ENCODE results near the gene ANAPC7. TPM values are rescaled to one million over a fixed set of nuclear protein-coding genes. Genes with fewer than 3 reads are reported as not detected.
"Not testable (repeated sequence)": the region's sequence is repeated elsewhere in the genome, so short reads cannot be mapped to it uniquely, and the experiment has no call there.

The ANAPC7 gene
- total RNA-seq, 1 donor: 37.2 TPM

DNA sequence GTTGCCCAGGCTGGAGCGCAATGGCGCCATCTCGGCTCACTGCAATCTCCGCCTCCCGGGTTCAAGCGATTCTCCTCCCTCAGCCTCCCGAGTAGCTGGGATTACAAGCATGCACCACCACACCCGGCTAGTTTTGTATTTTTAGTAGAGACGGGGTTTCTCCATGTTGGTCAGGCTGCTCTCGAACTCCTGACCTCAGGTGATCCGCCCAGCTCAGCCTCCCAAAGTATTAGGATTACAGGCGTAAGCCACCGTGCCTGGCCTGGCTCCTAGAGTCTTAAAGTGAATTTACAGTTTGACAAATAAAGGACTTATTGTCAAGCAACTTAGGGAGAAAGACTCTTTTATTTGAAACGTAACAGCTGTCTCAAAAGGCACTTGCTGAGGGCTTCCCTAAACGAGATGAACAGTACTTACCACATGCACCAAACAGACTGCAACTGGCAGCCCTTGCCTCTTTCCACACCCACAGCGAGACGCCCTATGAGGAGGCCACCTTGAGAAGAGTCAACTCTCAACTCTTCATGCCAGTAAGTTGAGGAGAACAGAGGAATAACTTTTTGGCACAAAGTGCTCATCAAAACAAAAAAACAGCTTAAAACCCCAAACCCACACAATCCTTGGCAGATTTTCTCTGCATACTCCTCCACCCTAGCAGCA, 25.2 kb downstream of the ANAPC7 start:
- not testable (repeated sequence) for DNase-seq (ENCODE audit: low read depth in 2 of 3, low spot score in 2 of 3)

DNA sequence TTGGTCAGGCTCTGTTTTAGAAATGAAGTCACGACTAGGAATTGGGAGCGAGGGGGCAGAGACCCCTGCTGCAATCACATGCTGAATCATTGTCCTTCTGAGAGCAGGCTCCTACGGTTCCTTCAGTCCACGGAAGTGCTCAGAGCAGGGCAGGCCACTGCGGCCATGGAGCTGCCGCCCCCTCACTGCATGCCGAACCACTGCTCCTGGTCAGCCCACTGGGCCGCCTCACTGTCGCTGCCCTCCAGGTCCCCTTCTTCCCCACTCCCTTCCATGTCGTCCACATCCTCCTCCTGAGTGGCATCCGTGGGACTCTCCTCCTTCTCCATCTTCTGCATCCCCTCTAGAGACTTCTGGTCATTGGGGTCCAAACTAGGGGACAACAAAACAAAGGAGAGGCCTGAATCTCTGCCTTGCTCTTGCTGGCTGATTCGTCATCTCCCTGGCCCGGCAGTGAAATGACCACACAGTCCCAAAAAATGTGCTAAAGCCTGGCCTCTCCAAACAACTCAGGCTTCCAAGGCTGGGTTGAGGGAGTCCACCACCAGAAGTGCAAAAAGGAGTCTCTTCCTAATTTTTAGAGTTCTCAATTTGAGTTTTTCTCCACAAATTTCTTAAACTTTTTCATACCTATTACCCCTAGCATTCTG, 29.4 kb downstream of the ANAPC7 start:
- DNase-seq (ENCODE audit: low read depth in 2 of 3, low spot score in 2 of 3): no peak

DNA sequence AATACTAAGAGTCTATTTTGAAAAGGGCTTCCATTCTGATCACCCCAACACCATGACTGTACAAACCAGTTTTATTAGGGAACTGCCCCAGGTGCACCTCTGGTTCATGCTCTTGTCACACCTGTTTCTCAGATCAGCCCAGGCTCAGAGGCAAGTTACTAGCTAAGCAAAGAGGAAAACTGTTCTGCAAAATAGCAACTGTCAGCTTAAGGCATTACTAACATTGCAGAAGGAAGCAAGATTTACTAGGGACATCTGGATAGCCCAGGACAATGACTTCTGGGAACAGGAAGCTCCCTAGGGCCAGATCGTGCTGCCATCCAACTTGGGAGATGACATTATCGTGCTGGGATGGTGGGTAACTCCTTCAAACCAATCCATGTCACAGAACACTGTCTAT, 30.1 kb downstream of the ANAPC7 start:
- DNase-seq (ENCODE audit: low read depth in 2 of 3, low spot score in 2 of 3): no peak

GRCh38 chr12:110373025-110373424, 30.5 kb downstream of the ANAPC7 start:
- DNase-seq (ENCODE audit: low read depth in 2 of 3, low spot score in 2 of 3): no peak

DNA sequence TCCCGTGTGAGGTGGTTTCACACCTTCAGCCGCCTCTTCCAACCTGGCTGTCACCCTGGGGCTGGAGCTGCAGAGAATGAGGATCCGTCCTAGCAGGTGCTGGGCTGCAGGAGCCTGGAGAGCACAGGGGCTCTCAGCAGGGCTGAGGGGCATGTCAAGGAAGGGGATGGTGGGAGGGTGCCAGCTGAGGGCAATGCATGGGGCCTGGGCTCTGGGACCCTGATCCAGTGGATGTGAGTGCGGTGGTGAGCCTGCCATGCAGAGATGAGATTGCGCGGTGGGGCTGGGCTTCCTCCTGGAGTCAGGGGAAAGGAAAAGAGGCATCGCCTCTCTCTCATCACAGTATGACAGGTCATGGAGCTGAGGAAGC, 31.5 kb downstream of the ANAPC7 start:
- no peak for DNase-seq (ENCODE audit: low read depth in 2 of 3, low spot score in 2 of 3)

GRCh38 chr12:110371408-110372055, 32.0 kb downstream of the ANAPC7 start:
- DNase-seq (ENCODE audit: low read depth in 2 of 3, low spot score in 2 of 3): no peak

DNA sequence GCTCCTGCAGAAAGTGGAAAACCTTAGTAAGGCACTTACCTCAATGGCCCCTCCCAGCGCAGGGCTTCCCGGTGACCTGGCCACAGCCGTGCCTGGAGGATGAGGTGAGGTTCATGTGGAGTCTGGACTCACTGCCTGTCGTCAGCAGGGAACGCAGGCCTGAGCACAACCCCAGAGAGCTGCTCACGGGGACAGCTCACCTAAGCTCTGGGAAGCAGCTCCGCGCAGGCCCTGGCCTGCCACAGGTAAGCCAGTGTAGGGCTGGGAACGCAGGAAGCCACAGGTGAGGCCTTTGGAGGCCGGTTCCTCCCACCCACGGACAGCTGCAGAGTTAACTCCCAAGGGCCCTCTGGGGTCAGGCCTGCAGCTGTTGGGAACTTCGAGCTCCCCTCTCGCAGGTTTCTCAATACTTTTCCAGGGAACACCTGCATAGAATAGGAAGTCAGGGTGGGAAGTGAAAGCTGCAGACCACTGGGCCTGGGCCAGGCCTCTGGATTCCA, 32.7 kb downstream of the ANAPC7 start:
- no peak for DNase-seq (ENCODE audit: low read depth in 2 of 3, low spot score in 2 of 3)

GRCh38 chr12:110369992-110370391, 33.5 kb downstream of the ANAPC7 start:
- DNase-seq (ENCODE audit: low read depth in 2 of 3, low spot score in 2 of 3): no peak

DNA sequence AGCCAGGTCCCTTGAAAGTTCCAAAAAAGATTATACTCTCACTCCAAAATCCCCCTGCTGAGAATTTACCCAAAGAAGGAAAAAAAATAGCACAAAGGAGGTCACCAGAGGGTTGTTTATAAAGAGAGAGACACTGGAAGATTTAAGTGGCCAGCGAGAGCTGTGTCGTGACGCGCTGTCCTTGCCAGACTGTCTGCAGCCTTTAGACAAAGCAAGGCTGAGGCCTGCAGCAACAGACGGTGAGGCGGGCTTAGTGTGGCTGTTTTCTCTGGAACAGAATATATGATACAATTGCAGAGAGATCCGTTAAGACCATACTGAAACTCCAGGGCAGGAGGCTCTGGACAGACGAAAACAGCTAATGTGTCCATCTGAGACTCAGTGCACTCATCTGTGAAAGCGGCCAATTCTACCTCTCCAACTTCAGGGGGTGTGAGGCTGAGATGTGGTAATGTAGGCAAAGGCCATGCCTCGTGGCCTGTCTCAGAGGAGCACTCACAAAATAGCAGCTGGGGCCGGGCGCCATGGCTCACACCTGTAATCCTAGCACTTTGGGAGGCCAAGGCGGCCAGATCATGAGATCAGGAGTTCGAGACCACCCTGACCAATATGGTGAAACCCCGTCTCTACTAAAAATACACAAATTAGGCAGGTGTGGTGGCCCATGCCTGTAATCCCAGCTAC, 36.2 kb downstream of the ANAPC7 start:
- no peak for DNase-seq (ENCODE audit: low read depth in 2 of 3, low spot score in 2 of 3)

- peak in 2 of 3 donors; percentile 39 to 58 for DNase-seq (ENCODE audit: low read depth in 2 of 3, low spot score in 2 of 3)
Observed at GRCh38 chr12:110366321-110367142, 37.0 kb downstream of the ANAPC7 start.

DNA sequence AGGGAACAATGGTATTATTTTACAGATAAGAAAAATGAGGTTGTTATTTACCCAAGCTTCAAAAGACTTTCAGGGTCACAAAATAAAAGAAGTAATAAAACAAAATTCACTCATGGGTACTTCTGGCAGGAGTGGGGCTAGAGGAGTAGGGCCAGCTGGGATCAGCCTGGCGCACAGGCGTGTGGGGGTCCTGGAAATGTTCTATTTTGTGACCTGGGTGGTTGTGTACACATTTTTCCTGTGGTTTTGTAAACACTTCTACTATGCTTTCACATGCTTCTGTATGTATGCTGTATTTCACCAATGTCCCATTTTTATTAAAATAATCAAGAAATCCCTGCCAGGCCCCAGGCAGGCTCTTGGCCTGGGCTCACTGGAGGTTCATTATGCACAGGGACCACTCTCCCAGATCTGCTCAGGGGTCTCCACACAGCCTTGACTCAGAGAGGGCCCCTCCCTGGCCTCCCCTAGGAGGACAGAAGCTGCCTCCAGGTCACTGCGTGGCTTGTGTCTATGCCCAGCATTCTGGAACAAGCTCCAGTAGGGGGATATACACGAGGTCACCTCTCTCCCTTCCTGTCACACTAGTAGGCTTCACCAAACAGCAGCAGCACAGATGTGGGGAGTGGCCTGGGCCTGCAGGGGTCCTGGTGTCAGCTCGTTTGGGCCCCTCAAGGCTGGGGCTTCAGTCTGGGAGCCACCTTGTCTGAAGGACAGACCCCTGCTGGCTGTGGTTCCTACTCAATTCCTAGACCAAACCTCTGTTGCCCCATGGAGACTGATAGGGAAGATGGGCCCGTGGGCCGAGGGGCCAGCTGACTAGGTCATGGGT, 37.8 kb downstream of the ANAPC7 start:
- no peak for DNase-seq (ENCODE audit: low read depth in 2 of 3, low spot score in 2 of 3)

- no peak for DNase-seq (ENCODE audit: low read depth in 2 of 3, low spot score in 2 of 3)
Observed at GRCh38 chr12:110361216-110361615, 42.3 kb downstream of the ANAPC7 start.

GRCh38 chr12:110358384-110359097, 45.0 kb downstream of the ANAPC7 start:
- peak in 1 of 3 donors; percentile 53 for DNase-seq (ENCODE audit: low read depth in 2 of 3, low spot score in 2 of 3)

- peak in 2 of 3 donors; percentile 46 to 63 for DNase-seq (ENCODE audit: low read depth in 2 of 3, low spot score in 2 of 3)
Observed at GRCh38 chr12:110355073-110355472, 48.4 kb downstream of the ANAPC7 start.

DNA sequence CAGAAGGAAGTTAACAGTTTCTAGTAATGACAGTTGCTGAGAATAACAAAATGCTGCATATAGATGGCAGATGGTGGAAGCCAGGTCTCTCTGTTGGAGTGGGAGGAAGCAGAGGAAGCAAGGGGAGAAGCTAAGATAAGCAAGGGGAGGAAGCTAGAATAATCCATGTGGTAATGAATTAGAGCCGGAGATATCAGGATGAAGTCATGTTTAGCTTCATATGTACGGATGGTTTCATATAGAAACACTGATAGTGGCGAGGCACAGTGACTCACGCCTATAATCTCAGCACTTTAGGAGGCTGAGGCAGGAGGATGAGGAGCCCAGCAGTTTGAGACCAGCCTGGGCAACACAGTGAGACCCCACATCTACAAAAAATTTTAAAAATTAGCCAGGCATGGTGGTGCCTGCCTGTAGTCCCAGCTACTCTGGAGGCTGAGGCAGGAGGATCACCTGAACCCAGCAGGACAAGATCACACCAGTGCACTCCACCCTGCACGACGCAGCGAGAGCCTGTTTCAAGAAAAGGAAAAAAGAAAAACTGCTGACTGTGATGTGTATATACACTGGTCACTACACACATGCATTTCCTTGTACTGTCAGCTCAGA, 49.2 kb downstream of the ANAPC7 start:
- peak in 2 of 3 donors; percentile 87 to 97 for DNase-seq (ENCODE audit: low read depth in 2 of 3, low spot score in 2 of 3)

GRCh38 chr12:110353211-110353965, 50.1 kb downstream of the ANAPC7 start:
- no peak for DNase-seq (ENCODE audit: low read depth in 2 of 3, low spot score in 2 of 3)

DNA sequence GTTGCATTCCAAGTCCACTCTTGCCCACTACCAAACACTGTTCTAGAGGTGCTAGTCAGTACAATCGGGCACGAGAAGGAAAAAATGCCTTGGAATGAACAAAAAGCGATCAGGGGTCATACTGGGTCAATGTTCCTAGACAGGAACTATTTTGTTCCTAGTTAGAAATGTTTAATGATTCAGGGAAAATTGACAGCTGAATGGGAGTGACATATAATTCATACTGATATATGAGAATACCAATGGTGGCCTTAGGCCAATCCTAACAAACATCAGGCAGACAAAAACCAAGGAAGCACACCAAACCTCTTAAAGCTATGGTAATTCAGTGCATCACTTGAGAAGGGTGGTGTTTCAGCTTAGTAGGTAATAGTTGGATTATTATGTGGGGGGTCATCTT, 51.1 kb downstream of the ANAPC7 start:
- DNase-seq (ENCODE audit: low read depth in 2 of 3, low spot score in 2 of 3): no peak

- no peak for DNase-seq (ENCODE audit: low read depth in 2 of 3, low spot score in 2 of 3)
Observed at GRCh38 chr12:110351119-110351518, 52.4 kb downstream of the ANAPC7 start.
